T-helper 1 cell treated with Interleukin-12 subunit alpha and Interleukin-12 subunit beta and Interleukin-4 antibody, amounts not matched to agents 30 μg/mL and 1 μg/mL, for 36 hours (primary cell): Measurements from ENCODE around the gene ARID1B.

Experiments used
- H3K27ac Mint-ChIP-seq: one replicate; pipeline ENCODE4 v1.8.0; 2021; ENCODE audit warnings: mild to moderate bottlenecking, mixed read lengths
- H3K27me3 Mint-ChIP-seq: one replicate; pipeline ENCODE4 v1.8.0; 2021; ENCODE audit warnings: low read depth, mixed read lengths
- H3K36me3 Mint-ChIP-seq: one replicate; pipeline ENCODE4 v1.8.0; 2021; ENCODE audit warnings: low read depth, mixed read lengths
- H3K4me1 Mint-ChIP-seq: one replicate; pipeline ENCODE4 v1.8.0; 2021; ENCODE audit warnings: low read depth, mixed read lengths
- H3K4me3 Mint-ChIP-seq: one replicate; pipeline ENCODE4 v1.8.0; 2021; ENCODE audit warnings: mild to moderate bottlenecking, moderate library complexity, mixed read lengths
- H3K9me3 Mint-ChIP-seq: one replicate; pipeline ENCODE4 v1.8.0; 2021; ENCODE audit warnings: mixed read lengths

The ARID1B gene

GRCh38 chr6:156910011-156910334 lies 132.8 kb downstream of the ARID1B start:
- Mint-ChIP-seq H3K4me3 (no peak overlapping the region), H3K9me3 (no peaks in the 10 kb centered on the region), H3K36me3 (peaks cover 11% of the 10 kb centered on the region), H3K27me3 (no peaks in the 10 kb centered on the region), H3K4me1 (peaks cover 18% of the 10 kb centered on the region), H3K27ac (no peak overlapping the region)

DNA sequence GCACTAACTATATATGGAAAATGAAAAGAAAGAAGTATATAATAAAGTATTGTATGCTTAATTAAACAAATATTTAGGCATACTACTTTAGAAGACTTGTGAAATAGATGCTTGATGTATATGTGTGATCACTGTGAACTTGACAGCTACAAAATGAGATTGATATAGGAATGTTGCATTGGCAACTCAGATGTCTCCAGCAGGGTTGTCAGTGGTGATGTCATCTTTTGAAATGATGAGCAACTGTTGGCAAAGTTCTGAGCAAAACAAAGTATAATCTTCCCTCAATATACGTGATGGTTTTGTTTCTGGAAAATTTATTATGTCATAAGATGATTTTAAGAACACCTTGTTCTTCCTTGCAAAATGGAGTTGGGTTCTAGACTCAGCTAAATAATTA lies 133.8 kb downstream of the ARID1B start:
- Mint-ChIP-seq H3K36me3 (peaks cover 11% of the 10 kb centered on the region), H3K27ac (no peak overlapping the region), H3K27me3 (no peaks in the 10 kb centered on the region), H3K4me1 (peaks cover 18% of the 10 kb centered on the region), H3K9me3 (no peaks in the 10 kb centered on the region), H3K4me3 (no peak overlapping the region)

- Mint-ChIP-seq H3K9me3 (no peaks in the 10 kb centered on the region), H3K27ac (no peak overlapping the region)
Observed at GRCh38 chr6:156911581-156911980, 134.4 kb downstream of the ARID1B start.

GRCh38 chr6:156912431-156912830 lies 135.3 kb downstream of the ARID1B start:
- Mint-ChIP-seq H3K9me3 (no peaks in the 10 kb centered on the region), H3K4me3 (no peak overlapping the region), H3K27ac (peak overlapping the region; percentile 16), H3K4me1 (peaks cover 25% of the 10 kb centered on the region), H3K27me3 (no peaks in the 10 kb centered on the region), H3K36me3 (peaks cover 8% of the 10 kb centered on the region)

More at GRCh38 chr6:156911581-156911980, 134.4 kb downstream of the ARID1B start:
- H3K36me3 Mint-ChIP-seq = peaks cover 10% of the 10 kb centered on the region
- no peaks in the 10 kb centered on the region for H3K27me3 Mint-ChIP-seq
- H3K4me3 Mint-ChIP-seq = no peak overlapping the region
- H3K4me1 Mint-ChIP-seq = peaks cover 20% of the 10 kb centered on the region

DNA sequence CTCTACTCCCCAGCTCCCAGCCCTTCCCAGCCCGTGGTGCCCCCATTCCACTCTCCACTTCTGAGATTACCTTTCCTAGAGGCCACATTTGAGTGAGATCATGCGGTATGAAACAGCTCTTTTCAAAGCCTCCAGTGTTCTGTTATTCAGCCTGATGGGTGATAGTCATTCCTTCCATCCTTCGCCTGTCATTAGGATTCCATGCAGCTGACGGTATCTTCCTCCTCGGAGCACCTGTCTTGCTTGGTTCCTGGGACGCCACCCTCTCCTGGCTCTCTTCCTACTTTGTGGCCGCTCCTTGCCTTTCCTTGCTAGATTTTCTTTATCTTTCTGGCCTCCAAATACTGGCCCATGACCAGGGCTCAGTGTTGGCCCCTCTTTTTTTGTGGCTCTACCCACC lies 137.0 kb downstream of the ARID1B start:
- no peaks in the 10 kb centered on the region for H3K9me3 Mint-ChIP-seq
- peaks cover 25% of the 10 kb centered on the region for H3K4me1 Mint-ChIP-seq
- H3K4me3 Mint-ChIP-seq = no peak overlapping the region
- no peaks in the 10 kb centered on the region for H3K27me3 Mint-ChIP-seq
- no peak overlapping the region for H3K27ac Mint-ChIP-seq
- H3K36me3 Mint-ChIP-seq = peaks cover 8% of the 10 kb centered on the region

DNA sequence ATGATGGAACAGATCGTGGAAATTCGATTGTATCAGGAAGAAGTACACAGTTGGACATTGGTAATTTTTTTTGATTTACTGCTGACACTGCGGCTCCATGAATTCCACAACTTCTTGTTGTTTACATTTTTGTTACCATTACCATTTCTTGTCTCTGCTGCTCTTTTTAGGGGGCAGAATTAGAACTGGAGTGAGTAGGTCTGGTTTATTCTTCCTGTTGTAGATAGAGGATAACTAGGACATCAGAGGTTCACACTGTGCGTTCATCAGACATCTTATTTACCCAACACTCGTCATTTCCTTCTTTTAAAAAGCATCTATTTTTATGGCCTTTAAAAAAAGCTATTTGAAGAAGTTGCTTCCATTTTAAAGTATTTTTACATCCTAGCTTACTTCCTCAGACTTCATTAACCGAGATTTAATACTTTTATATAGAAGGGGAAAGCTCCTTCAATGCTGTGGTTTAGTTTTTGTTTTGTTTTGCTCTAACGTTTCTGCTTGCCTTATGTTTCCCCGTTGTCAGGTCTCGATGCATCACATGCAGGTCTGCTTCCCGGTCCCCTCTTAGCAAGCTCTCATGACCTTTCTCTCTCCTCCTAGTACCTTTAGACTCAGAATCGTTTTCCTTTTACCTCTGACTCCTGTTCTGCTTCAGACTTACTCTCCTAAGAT lies 139.1 kb downstream of the ARID1B start:
- H3K9me3 Mint-ChIP-seq = no peaks in the 10 kb centered on the region
- H3K27ac Mint-ChIP-seq = peak overlapping the region; percentile 28
- H3K36me3 Mint-ChIP-seq = peaks cover 6% of the 10 kb centered on the region
- no peaks in the 10 kb centered on the region for H3K27me3 Mint-ChIP-seq
- H3K4me1 Mint-ChIP-seq = peaks cover 25% of the 10 kb centered on the region
- no peak overlapping the region for H3K4me3 Mint-ChIP-seq

- no peak overlapping the region for H3K4me3 Mint-ChIP-seq
- H3K4me1 Mint-ChIP-seq = peaks cover 21% of the 10 kb centered on the region
- H3K36me3 Mint-ChIP-seq = peaks cover 8% of the 10 kb centered on the region
- no peak overlapping the region for H3K27ac Mint-ChIP-seq
- no peaks in the 10 kb centered on the region for H3K27me3 Mint-ChIP-seq
- H3K9me3 Mint-ChIP-seq = no peaks in the 10 kb centered on the region
Observed at GRCh38 chr6:156917213-156917612, 140.0 kb downstream of the ARID1B start.

- Mint-ChIP-seq H3K27me3 (no peaks in the 10 kb centered on the region), H3K27ac (no peak overlapping the region), H3K4me3 (no peak overlapping the region), H3K4me1 (peaks cover 11% of the 10 kb centered on the region), H3K9me3 (no peaks in the 10 kb centered on the region), H3K36me3 (peaks cover 5% of the 10 kb centered on the region)
Observed at GRCh38 chr6:156918647-156919046, 141.5 kb downstream of the ARID1B start.

GRCh38 chr6:156919370-156919769 lies 142.2 kb downstream of the ARID1B start:
- Mint-ChIP-seq H3K36me3 (peaks cover 4% of the 10 kb centered on the region), H3K4me3 (no peak overlapping the region), H3K9me3 (no peaks in the 10 kb centered on the region), H3K27ac (no peak overlapping the region), H3K27me3 (no peaks in the 10 kb centered on the region), H3K4me1 (peaks cover 11% of the 10 kb centered on the region)

GRCh38 chr6:156919814-156920369 lies 142.7 kb downstream of the ARID1B start:
- Mint-ChIP-seq H3K4me1 (peaks cover 11% of the 10 kb centered on the region), H3K27me3 (no peaks in the 10 kb centered on the region), H3K36me3 (peaks cover 2% of the 10 kb centered on the region), H3K9me3 (no peaks in the 10 kb centered on the region), H3K27ac (no peak overlapping the region), H3K4me3 (no peak overlapping the region)

DNA sequence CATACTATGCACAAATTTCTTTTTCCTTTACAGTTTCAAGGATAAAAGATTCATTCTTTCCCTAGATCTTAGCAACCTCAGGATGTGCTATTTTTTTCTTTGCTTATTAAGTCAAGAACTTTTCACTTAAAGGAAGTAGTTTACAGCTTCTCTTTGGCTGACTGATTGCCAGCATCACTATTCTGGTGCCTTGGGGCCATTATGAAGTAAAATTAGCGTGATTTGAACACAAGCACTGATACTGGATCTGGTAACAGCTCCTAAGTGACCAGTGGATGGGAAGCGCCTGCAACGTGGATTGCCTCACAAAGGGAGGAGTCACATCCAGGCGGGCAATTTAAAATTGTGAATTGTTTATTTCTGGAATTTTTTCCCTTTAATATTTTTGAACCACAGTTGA lies 147.1 kb downstream of the ARID1B start:
- Mint-ChIP-seq H3K27ac (no peak overlapping the region), H3K4me3 (no peak overlapping the region), H3K9me3 (no peaks in the 10 kb centered on the region), H3K36me3 (peaks cover 6% of the 10 kb centered on the region), H3K27me3 (no peaks in the 10 kb centered on the region), H3K4me1 (peaks cover 26% of the 10 kb centered on the region)

DNA sequence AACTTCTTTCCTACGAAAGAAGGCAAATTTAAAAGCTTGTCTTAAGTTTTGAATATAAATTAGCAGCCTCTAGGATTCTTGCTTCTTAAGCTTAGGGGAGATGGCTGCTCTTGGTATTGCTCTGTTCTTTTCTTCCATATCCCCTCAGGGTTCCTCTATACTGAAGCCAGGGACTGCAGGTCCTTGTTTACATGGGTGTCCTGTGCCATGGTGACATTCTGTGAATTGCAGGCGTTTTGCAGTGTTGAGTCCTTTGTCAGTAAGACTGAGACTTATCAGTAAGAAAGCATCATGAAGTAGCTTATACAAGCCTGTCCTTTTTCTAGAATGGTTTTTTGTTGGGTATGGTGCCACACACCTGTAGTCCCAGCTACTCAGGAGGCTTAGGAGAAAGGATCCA lies 147.8 kb downstream of the ARID1B start:
- Mint-ChIP-seq H3K4me3 (no peak overlapping the region), H3K9me3 (no peaks in the 10 kb centered on the region), H3K27ac (no peak overlapping the region), H3K4me1 (peaks cover 32% of the 10 kb centered on the region), H3K27me3 (no peaks in the 10 kb centered on the region), H3K36me3 (peaks cover 6% of the 10 kb centered on the region)

DNA sequence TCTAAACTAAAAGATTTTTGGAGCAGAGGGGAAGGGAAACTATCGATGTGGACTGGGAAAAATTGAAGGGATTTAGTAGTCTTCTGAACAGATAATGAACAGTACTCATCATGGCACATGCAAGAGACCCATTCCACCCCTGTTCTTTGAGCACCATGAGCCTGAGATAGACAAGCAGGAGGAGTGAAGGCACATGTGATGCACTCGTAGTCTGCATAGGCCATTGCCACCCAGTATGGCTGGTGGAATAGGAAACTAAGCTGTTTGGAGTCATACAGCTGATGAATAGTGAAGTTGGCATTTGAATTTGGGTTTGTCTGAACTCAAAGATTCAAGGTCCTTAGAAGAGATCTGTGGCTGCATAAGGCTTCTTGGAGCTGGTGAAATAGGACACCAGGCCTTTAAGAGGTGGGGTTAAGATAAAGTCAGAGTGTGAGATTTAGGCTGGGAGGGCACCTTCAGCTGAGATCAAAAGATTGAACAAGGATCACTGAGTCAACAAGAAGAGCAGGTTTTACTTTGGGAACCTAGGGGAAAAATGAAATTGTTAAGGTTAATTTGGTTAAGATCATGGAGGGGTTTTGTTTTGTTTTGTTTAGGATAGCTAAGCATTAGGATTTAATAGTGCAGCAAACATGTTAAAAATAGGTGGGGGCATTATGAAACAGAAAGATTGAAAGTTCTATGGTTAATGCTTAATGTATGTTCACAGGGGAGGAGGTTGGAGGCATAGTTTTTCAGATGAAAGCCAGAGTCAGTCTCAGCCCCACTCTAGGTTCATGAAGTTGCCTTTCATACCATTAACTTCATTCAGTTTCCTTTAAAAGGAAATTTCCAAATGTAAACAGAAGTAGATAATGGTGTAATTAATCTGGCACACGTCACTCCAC lies 148.8 kb downstream of the ARID1B start:
- H3K9me3 Mint-ChIP-seq = no peaks in the 10 kb centered on the region
- H3K36me3 Mint-ChIP-seq = peaks cover 6% of the 10 kb centered on the region
- H3K4me1 Mint-ChIP-seq = peaks cover 34% of the 10 kb centered on the region
- H3K27me3 Mint-ChIP-seq = no peaks in the 10 kb centered on the region
- no peak overlapping the region for H3K4me3 Mint-ChIP-seq
- no peak overlapping the region for H3K27ac Mint-ChIP-seq

- Mint-ChIP-seq H3K4me1 (peaks cover 32% of the 10 kb centered on the region), H3K27me3 (no peaks in the 10 kb centered on the region), H3K9me3 (no peaks in the 10 kb centered on the region), H3K36me3 (peaks cover 4% of the 10 kb centered on the region), H3K4me3 (no peak overlapping the region), H3K27ac (no peak overlapping the region)
Observed at GRCh38 chr6:156928126-156928525, 150.9 kb downstream of the ARID1B start.

DNA sequence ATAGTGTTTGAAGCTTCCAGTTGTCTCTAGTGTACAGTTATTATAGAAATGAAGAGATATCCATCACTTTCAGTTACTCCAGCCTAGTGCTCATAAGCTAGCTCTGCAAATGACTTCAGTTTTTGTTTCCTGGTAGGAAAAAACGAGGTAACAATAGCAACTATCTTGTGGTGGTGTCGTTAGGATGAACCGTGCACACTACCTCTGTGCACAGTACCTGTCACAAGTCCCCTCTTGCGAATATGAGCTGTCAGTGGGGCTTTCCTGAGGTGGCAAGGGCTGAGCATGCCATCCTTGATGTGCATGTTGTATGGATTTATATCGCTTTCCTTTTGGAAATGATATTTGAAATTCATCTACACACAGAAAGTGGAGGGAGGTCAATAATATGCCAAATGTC lies 151.8 kb downstream of the ARID1B start:
- no peak overlapping the region for H3K27ac Mint-ChIP-seq
- H3K4me1 Mint-ChIP-seq = peaks cover 32% of the 10 kb centered on the region
- H3K36me3 Mint-ChIP-seq = peaks cover 4% of the 10 kb centered on the region
- no peak overlapping the region for H3K4me3 Mint-ChIP-seq
- H3K9me3 Mint-ChIP-seq = no peaks in the 10 kb centered on the region
- no peaks in the 10 kb centered on the region for H3K27me3 Mint-ChIP-seq
